HFFc6 (cell line): ENCODE measurements around the gene CDC25A. TPM values are rescaled to one million over a fixed set of nuclear protein-coding genes. Genes with fewer than 3 reads are reported as not detected.

Experiments
- DNase-seq: peaks from one replicate; pipeline ENCODE4 v3.0.0-alpha.2; 2018
- H3K27ac Mint-ChIP-seq: 2 replicates; pipeline ENCODE4 v1.8.0; 2020; ENCODE audit warnings: mild to moderate bottlenecking, mixed read lengths
- H3K27me3 Mint-ChIP-seq: 2 replicates; pipeline ENCODE4 v1.8.0; 2021; ENCODE audit warnings: mild to moderate bottlenecking, moderate library complexity, mixed read lengths; ENCODE audit not compliant: insufficient read depth
- H3K36me3 Mint-ChIP-seq: 2 replicates; pipeline ENCODE4 v1.8.0; 2021; ENCODE audit warnings: low read depth, mixed read lengths
- H3K4me1 Mint-ChIP-seq: 2 replicates; pipeline ENCODE4 v1.8.0; 2020; ENCODE audit warnings: low read depth, mixed read lengths
- H3K4me3 Mint-ChIP-seq: 2 replicates; pipeline ENCODE4 v1.8.0; 2020; ENCODE audit warnings: mild to moderate bottlenecking, moderate library complexity, mixed read lengths
- H3K9me3 Mint-ChIP-seq: 2 replicates; pipeline ENCODE4 v1.8.0; 2020; ENCODE audit warnings: mild to moderate bottlenecking, mixed read lengths
- total RNA-seq, 6 experiments: library from RNA; stranded (reverse); fragmentation: NEBNext Ultra II Directional; extraction: Animal tissue kit (Norgen Biotek cat#: 25700); gene quantifications; 2 replicates in 1 of 6; 3 replicates in 5 of 6; pipeline ENCODE4 v1.2.3, GENCODE V29; 2021
- TF ChIP-seq, protein P1 (sequence below): fragments of 200-600 bp; sonication (generic); IDR thresholded peaks from 2 replicates; pipeline ENCODE4 v1.5.0; 2021; ENCODE audit warnings: antibody characterized with exemption, mild to moderate bottlenecking

CDC25A gene
- total RNA-seq, 6 experiments from 2014 or later = 5.4 to 12.4 (median 10.0) TPM

DNA sequence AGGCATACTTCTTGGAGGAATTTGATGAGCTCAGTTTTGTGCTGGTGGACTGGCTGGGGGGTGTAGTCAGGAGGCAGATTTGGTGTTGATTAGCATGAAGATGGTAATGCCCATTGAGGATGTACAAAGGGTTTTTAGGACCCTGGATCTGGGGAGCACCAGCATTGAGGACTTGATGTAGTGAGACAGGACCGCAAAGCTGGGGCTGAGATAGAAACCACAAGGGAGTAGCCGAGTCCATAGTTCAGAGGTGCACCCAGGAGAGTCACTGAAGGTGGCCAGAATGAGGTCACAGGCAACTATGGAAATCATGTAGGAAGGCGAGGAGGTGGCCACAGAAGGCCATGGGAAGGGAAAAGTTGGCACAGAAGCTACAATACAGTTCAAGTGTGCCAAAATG lies 2.7 kb upstream of the CDC25A start:
- no peaks in the 10 kb centered on the region for H3K9me3 Mint-ChIP-seq
- no peak overlapping the region for H3K27ac Mint-ChIP-seq
- peaks cover 18% of the 10 kb centered on the region for H3K4me1 Mint-ChIP-seq
- no peak overlapping the region for H3K4me3 Mint-ChIP-seq
- 0 out of 2 replicates have a peak, but pooled peaks cover 9% of the 10 kb centered on the region for H3K36me3 Mint-ChIP-seq
- no peak for DNase-seq
- TF ChIP-seq, protein P1, sequence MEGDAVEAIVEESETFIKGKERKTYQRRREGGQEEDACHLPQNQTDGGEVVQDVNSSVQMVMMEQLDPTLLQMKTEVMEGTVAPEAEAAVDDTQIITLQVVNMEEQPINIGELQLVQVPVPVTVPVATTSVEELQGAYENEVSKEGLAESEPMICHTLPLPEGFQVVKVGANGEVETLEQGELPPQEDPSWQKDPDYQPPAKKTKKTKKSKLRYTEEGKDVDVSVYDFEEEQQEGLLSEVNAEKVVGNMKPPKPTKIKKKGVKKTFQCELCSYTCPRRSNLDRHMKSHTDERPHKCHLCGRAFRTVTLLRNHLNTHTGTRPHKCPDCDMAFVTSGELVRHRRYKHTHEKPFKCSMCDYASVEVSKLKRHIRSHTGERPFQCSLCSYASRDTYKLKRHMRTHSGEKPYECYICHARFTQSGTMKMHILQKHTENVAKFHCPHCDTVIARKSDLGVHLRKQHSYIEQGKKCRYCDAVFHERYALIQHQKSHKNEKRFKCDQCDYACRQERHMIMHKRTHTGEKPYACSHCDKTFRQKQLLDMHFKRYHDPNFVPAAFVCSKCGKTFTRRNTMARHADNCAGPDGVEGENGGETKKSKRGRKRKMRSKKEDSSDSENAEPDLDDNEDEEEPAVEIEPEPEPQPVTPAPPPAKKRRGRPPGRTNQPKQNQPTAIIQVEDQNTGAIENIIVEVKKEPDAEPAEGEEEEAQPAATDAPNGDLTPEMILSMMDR = no peak
- H3K27me3 Mint-ChIP-seq = no peaks in the 10 kb centered on the region

DNA sequence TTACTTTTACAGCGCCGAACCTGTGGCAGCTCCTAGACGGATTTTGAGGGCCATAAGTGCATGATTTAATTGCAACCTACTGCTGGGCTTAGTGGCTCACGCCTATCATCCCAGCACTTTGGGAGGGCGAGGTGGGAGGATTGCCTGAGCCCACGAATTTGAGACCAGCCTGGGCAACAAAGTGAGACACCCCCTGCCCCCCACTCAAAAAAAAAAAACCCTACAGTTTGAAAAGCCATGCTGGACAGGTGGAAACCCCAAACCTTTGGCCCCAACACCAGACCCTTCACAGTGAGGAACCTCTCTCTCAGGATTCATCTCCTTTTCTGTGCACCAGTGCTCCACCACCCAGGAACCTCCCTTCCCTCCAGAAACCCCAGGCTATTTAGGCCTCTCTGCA lies 1.1 kb upstream of the CDC25A start:
- no peak for DNase-seq
- Mint-ChIP-seq H3K27ac (no peak overlapping the region), H3K4me3 (no peak overlapping the region)

DNA sequence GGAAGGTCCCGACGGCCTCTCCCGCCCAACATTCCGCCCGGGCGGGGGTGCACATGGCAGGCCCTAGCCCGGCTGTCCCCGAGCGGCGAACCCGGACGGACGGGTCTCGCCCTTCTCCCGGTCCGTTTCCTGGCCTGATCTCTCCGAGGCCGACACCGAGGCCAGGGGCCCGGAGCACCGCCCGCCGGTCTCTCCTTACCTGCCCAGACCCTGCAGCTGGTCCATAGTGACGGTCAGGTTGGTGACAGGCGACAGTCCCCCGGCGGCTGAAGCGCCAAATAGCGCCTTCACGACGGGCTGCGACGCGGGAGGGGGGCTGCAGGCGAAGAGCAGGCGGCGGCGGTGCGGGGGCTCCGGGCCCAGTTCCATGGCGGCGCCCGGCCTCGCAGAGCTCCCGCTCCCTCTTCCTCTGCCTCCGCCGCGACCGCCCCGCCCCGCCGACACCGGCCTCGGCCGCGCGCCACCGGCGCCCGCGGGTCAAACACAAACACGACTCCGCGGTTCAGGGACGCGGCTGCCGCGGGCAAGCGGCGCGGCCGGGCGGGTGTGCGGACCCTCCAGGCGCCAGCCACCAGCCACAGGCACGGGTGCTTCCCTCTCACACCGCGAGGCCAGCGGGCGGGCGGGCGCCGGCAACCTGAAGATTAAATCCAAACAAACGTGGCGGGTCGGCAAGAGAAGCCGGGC lies 495 bp downstream of the CDC25A start:
- H3K36me3 Mint-ChIP-seq = peaks cover 13% of the 10 kb centered on the region
- no peak for DNase-seq
- no peaks in the 10 kb centered on the region for H3K27me3 Mint-ChIP-seq
- peaks cover 24% of the 10 kb centered on the region for H3K4me1 Mint-ChIP-seq
- H3K9me3 Mint-ChIP-seq = no peaks in the 10 kb centered on the region
- peak overlapping the region; percentile 95 for H3K4me3 Mint-ChIP-seq
- H3K27ac Mint-ChIP-seq = peak overlapping the region; percentile 86; the same call in 1 of the 2 replicates
- TF ChIP-seq, protein P1 = no peak

More for the DNA sequence above, 1.1 kb upstream of the CDC25A start:
- Mint-ChIP-seq H3K9me3 (no peaks in the 10 kb centered on the region), H3K36me3 (0 out of 2 replicates have a peak, but pooled peaks cover 9% of the 10 kb centered on the region), H3K4me1 (peaks cover 24% of the 10 kb centered on the region), H3K27me3 (no peaks in the 10 kb centered on the region)
- TF ChIP-seq, protein P1 = no peak

DNA sequence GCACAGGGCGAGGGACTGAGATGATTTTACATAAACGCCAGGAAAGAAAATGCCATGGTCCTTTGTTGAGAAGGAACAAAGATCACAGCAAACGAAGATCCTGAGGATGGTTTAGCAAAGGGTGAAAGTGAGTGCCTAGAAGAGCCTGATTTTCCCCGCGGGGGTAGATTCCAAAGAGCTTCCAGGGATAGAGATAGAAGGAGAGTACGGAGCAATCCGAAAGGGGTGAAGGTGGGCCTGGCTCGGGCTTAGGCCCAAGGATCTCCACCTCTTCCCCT lies 977 bp downstream of the CDC25A start:
- DNase-seq = peak; percentile 7
- TF ChIP-seq, protein P1 = no peak
- Mint-ChIP-seq H3K27ac (peak overlapping the region; percentile 86), H3K9me3 (no peaks in the 10 kb centered on the region), H3K4me1 (peaks cover 24% of the 10 kb centered on the region), H3K4me3 (peak overlapping the region; percentile 95), H3K27me3 (no peaks in the 10 kb centered on the region), H3K36me3 (peaks cover 13% of the 10 kb centered on the region)

DNA sequence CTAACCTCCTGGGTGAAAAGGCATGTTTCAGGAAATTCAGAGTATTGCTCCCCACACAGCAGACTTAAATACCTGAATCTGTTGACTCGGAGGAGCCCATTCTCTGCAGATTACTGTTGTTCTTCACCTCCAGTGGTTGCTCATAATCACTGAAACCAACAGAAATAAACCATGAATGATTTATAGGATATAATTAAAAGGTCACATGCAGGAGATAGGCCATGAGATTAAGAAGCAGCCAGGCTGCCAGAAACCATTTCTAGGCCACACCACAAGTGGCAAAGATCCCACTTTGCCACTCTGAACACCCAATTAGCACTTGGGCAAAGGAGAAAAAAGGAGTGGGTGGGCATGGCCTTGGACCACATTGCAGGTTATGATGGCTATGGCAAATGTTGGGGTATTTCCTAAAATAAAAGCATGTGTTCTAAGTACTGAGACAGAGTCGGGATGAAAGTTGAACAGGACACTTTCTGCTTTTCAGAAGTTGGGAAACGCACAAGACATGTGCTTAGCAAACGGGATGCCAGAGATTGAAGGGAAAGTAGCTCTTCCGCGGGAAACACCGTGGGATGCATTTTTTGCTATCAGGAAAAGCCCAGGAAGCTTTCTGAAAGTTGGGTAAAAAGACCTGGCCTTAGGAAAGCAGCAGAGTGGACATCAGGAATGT lies 1.5 kb downstream of the CDC25A start:
- no peak for DNase-seq

More for the DNA sequence above, 1.5 kb downstream of the CDC25A start:
- H3K27me3 Mint-ChIP-seq = no peaks in the 10 kb centered on the region
- H3K27ac Mint-ChIP-seq = peak overlapping the region; percentile 86
- TF ChIP-seq, protein P1 = no peak
- no peaks in the 10 kb centered on the region for H3K9me3 Mint-ChIP-seq
- H3K36me3 Mint-ChIP-seq = peaks cover 13% of the 10 kb centered on the region
- peak overlapping the region; percentile 95 for H3K4me3 Mint-ChIP-seq
- H3K4me1 Mint-ChIP-seq = peaks cover 24% of the 10 kb centered on the region
